ENCODE measurements around the gene HSPG2. TPM values are rescaled to one million over a fixed set of nuclear protein-coding genes. Genes with fewer than 3 reads are reported as not detected.

The HSPG2 gene
- total RNA-seq, 1 experiment from 2014 or later = 235 TPM

Other genes starting within 250 kb of the HSPG2 start
- 19.4 and 19.5 TPM in 2 replicates for gene USP48, start 154.2 kb downstream of the HSPG2 start, total RNA-seq (2014; rRNA removed; shearing (Covaris generic))
- gene LDLRAD2, start 125.0 kb downstream of the HSPG2 start, total RNA-seq (2014; rRNA removed; shearing (Covaris generic)) = 0.16 and 0.56 TPM in 2 replicates
- gene CELA3B, start 39.7 kb upstream of the HSPG2 start, total RNA-seq (2014; rRNA removed; shearing (Covaris generic)) = 0.81 TPM in 1 of 2 replicates, not detected in the other
- 0.13 TPM in 1 of 2 replicates, not detected in the other for gene CELA3A, start 64.3 kb upstream of the HSPG2 start, total RNA-seq (2014; rRNA removed; shearing (Covaris generic))
- 146 and 150 TPM in 2 replicates for gene CDC42, start 115.4 kb upstream of the HSPG2 start, total RNA-seq (2014; rRNA removed; shearing (Covaris generic))
- gene WNT4, start 205.8 kb upstream of the HSPG2 start, total RNA-seq (2014; rRNA removed; shearing (Covaris generic)) = 0.39 and 0.53 TPM in 2 replicates

All from HT-29 (cell line).